Ovary (tissue), 3 donors: ENCODE data around the gene IFT88.

ENCODE experiments used
- CTCF ChIP-seq, 3 donors: fragments of 450-650 bp in 2 of 3; fragments of 200-600 bp in 1 of 3; IDR thresholded peaks; one replicate each; pipeline versions ENCODE4 v1.5.1 to v1.8.0; 2016 to 2022; ENCODE audit warnings: antibody characterized with exemption in 3 of 3, mild to moderate bottlenecking in 1 of 3
- POLR2A ChIP-seq: fragments of 450-650 bp; IDR thresholded peaks from one replicate; pipeline ENCODE4 v1.6.1; 2017; ENCODE audit warnings: antibody characterized with exemption, mild to moderate bottlenecking, moderate library complexity
- donor health status: DM: no; HTN: no; CAD: no.

GRCh38 chr13:20701461-20701860, 134.5 kb downstream of the IFT88 start:
- no peak for TF ChIP-seq CTCF (IDR thresholded peaks at IDR 0.05)
- no peak for TF ChIP-seq POLR2A
